OCI-LY3 (cell line): ENCODE data around the gene TLE3.

Experiments
- EZH2phosphoT487 ChIP-seq: fragments of 200-600 bp; shearing (Covaris generic); IDR thresholded peaks from 2 replicates; pipeline ENCODE4 v1.6.1; 2018; ENCODE audit warnings: antibody characterized with exemption, mixed run types, low read depth
- TF ChIP-seq, protein P1 (sequence below): fragments of 200-600, 300-600 bp; sonication (generic); IDR thresholded peaks from 2 replicates; pipeline ENCODE4 v1.5.1; 2014; ENCODE audit warnings: antibody characterized with exemption, low read length, low read depth

DNA sequence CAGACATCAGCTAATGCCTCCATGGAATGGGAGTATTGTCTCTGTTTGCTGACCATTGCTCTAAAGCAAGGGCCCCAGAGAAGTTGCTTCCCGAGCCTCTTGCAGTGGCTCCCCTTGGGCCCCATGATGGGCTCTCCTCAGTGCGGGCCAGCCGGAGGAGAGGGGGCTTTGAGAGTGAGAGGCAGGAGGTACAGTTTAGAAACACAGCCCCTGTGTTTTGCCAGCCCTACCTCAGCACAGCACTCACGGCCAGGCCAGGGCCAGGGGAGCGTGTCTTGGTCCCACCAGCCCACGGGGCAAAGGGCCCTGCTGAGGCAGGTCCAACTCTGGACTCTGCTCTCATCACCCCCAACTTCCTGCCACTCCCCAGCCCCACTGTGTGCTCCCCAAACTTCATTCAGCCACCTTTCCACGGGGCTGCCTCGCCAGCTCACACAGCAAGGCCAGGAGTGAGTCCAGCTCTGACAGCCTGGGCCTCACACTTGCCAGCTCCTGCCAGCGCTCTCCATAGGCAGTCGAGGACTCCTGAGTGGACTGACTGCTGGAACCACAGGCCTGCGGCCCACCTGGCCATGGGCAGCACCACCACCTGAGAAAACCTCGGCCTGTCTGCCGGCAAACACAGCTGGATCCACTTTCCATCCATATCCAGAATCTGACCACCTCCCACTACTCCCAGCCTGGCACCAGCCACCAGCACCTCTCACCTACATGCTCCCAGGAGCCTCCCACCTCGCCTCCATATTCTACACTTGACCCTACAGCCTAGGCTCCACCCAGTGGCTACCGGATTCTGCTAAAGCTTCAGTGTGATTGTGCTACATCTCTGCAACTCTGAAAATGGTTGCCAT, 99.0 kb downstream of the TLE3 start:
- TF ChIP-seq, protein P1, sequence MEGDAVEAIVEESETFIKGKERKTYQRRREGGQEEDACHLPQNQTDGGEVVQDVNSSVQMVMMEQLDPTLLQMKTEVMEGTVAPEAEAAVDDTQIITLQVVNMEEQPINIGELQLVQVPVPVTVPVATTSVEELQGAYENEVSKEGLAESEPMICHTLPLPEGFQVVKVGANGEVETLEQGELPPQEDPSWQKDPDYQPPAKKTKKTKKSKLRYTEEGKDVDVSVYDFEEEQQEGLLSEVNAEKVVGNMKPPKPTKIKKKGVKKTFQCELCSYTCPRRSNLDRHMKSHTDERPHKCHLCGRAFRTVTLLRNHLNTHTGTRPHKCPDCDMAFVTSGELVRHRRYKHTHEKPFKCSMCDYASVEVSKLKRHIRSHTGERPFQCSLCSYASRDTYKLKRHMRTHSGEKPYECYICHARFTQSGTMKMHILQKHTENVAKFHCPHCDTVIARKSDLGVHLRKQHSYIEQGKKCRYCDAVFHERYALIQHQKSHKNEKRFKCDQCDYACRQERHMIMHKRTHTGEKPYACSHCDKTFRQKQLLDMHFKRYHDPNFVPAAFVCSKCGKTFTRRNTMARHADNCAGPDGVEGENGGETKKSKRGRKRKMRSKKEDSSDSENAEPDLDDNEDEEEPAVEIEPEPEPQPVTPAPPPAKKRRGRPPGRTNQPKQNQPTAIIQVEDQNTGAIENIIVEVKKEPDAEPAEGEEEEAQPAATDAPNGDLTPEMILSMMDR = no peak
- TF ChIP-seq EZH2phosphoT487 = no peak
